ENCODE measurements around the gene TMEM17.
A peak's percentile ranks its signal among the peaks of the same experiment; 100 is the strongest.

Gene TMEM17

DNA sequence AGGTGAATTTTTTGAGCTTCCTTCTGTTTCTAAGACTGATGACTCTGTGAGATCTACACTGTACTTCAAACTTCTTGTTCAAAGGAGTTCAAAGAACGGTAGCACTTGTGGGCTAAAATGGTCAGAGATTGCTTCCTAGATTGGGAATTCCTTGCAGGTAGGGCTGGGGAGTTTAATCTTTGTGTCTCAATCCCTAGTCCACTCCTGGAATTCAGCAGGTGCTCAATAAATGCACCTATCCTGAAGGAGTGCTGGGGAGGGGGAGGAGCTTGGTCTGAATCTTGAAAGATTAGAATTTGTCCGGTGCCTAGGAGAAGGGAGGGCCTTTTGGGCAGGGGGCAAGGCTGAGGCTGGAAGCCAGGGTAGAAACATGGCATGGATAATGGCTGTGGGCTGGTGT lies 34.6 kb downstream of the TMEM17 start:
- no peak for DNase-seq

DNA sequence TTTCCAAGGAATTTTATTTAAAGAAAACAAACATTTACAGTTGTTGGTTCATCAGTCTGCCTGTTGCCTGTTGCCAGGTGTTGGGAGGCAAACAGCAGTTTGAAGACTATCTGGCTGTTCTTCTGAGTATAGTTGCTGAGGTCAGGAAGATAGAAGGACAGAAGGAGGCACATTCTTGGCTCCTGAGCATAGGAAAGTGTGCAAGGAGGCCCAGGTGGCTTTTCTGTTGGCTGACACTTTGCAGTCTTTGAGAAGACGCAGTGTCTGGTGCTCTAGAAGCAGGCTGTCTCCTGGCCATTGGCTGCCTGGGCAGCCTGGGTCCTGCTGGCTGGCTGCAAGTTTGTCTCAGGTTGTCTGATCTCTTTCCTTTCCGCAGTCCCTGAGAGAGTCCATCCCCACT lies 36.4 kb downstream of the TMEM17 start:
- no peak for DNase-seq

DNA sequence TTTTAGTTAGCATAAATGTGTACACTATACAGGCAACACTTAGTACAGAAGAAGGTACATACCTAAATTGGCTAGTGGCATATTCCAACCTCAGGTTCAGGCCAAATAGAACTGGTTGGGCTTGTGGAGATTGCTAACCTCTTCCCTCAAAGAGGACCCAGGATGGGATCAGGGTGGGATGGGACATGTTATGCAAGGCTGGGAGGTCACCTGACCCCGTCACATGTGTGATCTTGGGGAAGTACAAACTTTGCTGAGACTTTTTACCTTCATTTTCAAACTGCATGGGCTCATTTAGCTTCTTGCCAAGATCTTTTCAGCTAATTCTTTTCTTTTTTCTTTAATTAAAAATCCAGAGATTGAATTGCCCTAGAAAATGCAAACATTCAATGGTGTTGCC lies 36.9 kb downstream of the TMEM17 start:
- no peak for DNase-seq

DNA sequence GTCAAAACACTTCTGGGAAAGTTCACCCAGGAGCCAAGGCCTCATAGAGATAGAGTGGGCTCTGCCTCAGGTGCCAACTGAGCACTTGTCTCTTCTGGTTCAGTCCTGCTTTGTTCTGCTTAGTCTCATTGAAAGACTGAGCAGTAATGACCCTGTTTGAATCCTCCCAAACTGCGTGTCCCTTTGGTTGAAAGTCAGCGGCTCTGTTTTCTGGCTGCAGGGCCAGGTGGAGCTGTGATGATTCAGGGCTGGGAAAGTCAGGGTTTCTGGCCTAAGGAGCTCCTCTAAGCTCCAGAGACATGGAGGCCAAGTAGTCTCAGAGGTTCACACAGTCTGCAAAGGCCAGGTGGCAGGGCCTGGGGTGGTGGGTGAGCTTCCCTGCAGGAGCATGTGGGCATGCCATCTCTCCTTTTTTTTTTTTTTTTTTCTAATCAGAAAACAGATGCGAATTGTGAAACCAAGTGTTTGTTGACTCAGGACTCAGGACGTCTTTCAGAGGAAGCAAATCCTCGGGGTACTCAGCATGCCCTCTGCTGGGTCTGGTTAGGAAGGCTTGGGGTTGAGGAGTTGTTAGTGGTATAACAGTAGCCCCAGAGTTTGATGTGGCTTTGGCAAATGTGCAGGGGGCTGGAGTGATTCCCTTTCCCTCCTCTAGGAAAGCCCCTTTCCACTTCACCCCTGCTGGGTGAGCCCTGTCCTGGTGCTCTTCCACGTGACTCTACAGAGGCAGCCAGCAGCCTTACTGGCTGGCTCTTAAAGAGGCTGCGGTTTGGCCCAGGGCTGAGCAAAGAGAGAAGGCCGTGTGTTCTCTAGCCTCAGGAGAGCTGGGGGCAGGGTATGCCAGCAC lies 38.3 kb downstream of the TMEM17 start:
- no peak for DNase-seq

DNA sequence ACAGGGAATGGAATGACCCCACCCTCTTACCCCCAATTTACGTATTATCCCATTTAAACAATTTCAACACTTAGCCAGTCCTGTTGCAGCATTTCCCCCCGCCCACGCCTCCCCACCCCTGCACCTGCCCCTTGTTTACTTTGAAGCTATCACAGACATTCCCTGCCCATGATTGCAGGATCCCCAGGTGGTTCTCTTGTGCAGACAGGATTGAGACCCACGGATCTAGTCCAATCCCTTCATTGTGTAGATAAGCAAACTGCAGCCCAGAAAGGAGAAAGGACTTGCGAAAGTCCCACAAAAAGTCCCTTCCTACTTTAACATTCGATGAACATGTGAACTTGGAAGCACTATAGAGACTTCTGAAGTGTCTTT lies 38.9 kb downstream of the TMEM17 start:
- DNase-seq: no peak

DNA sequence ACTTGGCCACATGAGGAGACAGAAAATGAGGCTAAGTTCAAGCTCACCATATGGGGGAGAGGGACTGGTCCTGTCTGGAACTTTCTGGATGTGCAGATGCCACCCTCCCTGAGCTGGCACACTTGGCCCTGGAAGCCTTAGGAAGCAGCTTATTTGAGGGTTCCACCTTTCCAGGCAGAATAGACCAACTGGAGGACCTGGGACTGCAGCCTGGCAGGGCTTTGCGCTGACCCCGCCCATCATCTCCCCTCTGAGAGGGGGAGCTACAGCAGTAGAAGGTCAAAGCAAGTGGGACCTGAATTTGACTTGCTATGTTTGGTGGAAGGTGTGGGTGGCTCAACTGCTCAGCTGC lies 39.5 kb downstream of the TMEM17 start:
- no peak for DNase-seq

DNA sequence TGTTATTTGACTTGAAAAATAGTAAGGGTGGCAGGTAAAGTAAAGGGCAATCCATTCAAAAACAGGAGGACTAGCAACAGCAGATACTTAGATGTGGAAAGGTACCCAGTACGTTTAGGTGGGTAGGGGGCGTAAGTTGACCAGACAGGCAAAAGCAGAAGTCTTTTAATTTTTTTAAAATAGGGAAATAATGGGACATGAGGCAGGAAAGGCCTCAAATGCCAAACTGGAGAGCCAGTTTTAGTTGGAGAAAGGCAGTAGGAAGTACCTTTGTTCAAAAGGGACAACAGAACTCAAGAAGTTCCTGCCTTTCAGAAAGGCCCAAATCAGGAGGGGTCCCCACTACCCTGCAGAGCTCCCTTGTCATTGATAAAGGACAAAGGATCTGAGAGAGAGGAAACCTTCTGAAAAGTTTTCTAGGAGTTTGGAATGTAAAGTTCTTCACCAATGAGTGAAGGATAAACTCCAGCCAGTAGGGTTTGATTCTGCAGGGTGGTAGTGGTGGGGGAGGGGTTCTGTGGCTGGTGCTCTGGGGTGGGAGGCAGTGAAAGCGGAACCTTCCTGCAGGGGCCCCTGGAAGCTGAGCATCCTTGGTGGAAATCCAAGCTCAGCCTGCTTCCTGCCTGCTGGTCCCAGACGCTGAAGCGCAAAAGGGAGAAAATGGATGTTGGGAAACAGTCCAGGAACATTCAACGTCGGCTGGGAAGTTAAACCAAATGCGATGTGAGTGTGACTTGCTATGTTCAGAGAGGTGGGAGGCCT lies 40.1 kb downstream of the TMEM17 start:
- no peak for DNase-seq

DNA sequence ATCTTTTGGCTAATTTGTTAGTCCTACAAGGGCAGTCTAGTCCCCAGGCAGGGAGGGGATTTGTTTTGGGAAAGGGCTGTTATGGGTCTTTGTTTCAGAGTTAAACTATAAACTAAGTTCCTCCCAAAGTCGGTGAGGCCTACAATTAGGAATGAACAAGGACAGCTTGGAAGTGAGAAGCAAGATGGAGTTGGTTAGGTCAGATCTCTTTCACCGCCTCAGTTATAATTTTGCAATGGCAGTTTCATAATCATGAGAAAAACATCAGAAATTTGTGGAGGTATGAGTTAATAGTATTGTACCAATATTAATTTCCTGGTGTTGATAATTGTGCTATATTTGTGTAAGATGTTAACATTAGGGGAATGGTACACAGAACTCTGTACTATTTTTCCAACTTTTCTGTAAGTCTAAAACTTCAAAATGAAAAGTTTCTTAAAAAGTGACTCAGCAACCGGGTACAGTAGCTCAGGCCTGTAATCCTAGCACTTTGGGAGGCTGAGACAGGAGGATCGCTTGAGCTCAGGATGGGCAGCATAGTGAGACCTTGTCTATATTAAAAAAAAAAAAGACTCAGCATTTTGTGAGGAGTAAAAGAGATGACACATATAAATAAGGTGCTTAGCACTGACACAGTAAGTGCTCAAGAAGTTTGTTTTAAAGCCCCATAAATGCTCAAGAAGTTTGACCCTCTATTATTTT lies 40.8 kb downstream of the TMEM17 start:
- no peak for DNase-seq

DNA sequence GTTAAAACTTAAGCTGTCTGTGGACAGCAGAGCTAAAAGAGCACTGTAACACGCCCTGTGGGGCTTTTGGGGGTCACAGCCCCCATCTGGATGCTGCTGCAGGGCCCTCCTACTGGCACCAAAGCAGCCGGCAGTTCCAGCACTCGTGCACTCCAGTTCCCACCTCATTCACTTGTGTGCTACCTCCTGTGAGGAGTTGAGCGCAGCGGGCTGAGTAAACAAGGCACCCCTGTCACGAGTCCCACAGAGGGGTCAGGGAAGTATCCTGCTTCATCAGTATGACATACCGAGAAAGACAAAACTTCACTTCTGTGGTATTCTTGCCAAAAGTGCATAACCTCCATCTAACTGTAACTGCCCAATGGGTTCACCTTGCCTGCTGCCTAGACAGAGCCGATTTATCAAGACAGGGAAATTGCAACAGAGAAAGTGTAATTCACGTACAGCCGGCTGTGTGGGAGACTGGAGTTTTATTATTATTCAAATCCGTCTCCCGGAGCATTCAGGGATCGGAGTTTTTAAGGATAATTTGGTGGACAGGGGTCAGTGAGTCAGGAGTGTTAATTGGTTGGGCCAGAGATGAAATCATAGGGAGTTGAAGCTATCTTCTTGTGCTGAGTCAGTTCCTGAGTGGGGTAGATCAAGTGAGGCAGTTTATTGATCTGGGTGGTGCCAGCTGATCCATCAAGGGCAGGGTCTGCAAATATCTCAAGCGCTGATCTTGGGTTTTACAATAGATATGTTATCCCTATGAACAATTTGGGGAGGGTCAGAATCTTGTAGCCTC lies 41.6 kb downstream of the TMEM17 start:
- no peak for DNase-seq

DNA sequence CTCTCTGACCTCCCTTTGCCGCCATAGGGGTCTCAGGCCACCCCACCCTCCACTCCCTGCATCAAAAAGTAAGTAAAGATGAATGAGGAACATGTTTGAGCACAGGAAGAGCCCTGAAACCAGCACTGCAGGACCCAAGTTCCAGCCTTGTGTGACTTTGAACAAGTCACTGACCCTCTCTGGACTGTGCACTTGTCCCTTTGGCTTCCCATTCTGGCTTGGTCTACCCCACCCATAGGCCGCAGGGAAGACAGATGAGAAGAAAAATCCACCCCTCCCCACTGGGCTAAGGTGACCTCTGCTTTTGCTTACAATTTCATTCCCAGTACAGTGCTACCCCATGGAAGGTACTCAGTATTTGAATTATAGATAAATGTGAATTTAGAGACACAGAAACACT lies 43.8 kb downstream of the TMEM17 start:
- DNase-seq: no peak

DNA sequence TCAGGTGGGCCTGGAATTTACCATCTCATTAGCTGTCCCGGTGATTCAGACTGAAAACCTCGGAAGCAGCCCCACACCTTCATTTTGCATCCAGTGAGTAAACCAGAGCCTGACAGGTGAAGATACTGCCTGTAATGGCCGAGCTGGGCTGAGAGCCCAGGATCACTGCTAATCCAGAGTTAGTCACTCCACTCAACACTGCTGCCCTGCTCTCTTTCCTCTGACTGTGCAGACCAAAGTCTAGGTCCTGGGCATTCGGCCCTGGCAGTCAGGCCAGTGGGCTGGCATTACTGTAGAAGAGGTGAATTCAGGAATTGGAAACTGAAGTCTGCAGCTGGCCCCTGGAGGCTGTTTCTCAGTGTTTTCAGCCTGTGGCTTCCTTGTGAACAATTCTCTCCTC lies 44.3 kb downstream of the TMEM17 start:
- DNase-seq: no peak

DNA sequence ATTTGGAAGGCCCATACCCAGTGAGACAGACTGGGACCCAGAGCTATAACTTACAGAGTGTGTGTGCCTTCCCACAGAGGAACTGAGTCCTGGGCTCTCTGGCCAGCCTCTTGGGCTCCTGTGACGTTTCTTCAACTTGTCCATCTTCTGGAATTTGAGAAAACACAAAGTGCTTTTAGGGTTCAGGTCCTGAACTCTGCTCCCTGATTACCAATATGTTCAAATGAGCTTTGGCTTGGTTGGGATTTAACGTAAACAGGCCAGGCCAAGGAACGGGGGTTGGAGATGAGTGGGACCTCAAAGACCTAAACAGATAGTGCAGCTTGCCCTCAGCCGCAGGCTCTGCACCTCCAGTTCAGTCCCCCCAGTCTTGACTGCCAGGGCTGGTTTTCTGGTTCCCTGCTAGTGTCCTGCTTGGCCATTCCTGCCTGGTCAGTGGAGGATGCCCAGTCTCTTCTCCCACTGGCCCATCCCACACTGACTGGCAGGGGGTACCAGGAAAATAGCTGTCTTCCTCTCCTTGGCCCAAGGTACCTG lies 44.9 kb downstream of the TMEM17 start:
- no peak for DNase-seq

DNA sequence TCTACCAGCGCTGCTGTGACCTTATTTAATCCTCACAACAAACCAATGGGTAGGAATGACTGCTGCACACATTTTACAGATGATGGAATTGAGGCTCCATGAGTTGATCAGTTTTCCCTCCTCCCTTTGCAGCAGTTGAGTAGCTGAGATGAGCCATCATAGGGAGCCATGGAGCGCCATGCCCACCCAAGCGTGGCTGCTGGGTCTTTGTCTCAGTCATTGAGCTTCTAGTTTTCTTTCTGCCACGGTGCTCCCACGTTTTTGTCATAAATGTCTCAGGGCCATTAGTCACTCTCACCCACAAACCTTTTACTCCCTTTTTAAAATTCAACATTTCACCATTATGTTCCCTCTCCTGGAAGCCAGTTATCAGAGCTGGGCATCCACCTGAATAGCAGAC lies 45.8 kb downstream of the TMEM17 start:
- DNase-seq: no peak

DNA sequence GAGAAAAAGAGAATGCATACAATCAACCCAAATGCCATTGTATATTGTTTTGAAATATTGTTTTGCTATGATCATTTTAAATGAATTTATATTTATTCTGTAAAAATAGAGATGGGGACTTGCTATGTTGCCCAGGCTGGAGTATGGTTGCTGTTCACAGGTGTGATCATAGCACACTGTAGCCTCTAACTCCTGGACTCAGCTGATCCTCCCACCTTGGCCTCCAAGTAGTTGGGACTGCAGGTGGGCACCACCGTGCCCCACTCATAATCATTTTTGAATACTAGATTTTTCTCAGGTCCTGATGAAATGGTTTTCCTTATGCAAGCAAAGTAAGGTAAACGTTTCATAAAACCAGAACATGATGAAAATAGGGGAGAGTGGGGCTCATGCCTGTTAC lies 46.3 kb downstream of the TMEM17 start:
- DNase-seq: no peak

DNA sequence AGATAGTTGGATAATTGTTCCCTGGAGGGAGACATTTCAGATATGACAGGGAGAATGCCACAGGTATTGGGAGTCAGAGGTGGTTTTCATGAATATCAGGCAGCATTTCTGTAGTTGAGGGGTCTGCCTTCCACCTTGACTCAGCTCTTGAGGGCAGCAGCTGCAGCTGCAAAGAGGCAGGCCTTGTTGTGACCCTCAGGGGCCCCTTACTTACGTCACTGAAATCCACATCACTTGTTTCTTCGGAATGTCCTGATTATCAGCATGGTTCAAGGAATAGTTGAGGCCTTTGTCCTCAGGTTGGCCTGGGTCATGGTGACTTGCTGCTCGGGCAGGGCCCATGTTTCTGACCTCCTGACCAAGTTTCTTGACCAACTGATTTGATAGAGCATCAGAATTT lies 46.9 kb downstream of the TMEM17 start:
- DNase-seq: no peak

DNA sequence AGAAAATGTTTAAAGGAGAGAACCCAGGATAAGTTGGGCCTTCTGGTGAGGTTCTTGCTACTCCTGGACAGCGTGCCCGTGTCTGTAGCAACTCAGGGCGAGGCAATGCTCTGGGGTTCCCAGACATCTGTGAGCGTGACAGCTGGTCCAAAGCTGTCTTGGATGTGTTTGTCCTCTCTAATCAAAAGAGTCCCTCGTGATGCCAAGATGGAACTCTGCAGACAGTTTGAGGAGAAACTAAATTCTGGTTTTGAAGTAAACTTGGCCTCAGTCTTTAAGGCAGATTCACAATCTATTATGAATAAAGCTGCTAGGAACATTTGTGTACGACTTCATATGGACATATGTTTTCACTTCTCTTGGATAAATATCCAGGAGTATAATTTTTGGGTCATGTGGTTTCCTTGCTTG lies 47.3 kb downstream of the TMEM17 start:
- DNase-seq: no peak

DNA sequence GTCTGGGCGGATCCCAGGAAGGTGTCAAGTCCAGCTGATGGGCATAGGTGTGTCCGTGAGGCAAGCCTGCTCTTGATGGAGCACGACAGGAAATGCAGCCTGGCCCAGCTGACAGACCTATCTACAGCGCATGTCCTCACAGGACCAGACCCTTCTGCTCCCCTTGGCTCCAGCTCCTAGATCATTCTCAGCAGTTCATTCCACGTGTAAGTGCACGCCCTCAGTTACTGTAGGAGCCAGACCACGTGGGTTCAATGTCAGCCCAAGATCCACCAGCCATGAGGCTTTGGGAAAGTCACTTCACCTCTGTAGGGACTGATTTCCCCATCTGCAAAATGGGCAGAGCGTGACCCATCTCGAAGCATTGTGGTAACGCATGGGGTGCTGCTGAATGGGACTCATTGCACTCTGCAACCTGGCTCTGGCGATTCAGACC lies 47.8 kb downstream of the TMEM17 start:
- DNase-seq: no peak

DNA sequence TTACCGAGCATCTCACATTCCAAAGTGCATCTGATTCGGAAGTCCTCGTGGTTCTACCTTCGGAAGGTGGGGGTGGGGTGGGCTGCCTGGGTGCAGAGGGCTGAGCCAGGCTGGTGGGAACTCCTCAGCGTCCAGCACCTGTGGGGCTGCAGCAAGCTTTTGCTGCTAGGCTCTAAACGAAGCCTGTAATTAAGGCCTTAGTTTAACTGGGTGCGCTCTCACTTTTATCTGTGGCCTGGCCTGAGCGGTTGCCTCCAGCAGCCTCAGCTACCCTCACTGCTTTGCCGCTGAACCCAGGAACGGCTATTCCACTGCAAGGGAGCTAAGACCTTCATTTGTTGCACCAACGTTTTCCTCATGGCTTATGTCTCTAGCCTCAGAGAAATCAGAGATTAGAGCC lies 48.4 kb downstream of the TMEM17 start:
- DNase-seq: no peak

DNA sequence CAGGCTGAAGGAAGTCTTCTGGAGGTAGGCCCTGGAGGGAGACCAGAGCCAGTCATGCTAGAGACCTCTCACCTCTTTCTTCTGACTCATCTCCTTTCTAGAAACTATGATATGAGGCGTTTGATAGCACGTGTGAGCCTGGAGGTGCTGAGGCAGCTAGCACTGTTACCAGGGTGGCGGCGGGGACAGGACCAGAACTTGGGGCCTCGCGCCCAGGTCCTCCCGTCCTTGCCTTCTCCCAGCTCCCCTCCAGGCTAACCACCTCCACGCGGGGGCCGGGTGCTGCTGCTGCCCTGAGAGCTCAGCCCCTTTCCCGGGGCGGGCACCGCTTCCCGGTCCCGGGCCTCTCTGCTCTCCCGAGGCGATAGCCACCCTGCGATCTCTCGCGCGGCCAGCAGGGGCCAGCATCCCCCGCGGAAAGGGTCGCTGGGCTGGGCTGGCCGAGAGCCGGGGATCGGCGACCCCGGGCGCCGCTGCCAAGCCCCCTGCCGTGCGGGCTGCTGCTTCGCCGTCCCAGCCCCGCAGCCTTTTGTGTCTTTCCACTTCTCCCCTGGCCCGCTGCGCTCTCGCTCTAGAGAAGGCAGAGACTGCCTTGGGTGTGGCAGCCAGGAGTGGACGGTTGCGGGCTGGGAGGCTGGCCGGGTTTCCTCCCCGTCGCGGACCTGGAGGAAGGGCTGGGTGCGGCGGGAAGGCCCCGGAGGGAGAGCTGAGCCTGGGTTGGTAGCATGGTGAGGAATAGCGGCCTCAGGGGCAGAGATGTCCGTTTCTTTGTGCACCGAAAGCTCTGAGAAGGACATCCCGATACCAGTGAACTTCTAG lies 49.1 kb downstream of the TMEM17 start:
- DNase-seq: peak; percentile 85

DNA sequence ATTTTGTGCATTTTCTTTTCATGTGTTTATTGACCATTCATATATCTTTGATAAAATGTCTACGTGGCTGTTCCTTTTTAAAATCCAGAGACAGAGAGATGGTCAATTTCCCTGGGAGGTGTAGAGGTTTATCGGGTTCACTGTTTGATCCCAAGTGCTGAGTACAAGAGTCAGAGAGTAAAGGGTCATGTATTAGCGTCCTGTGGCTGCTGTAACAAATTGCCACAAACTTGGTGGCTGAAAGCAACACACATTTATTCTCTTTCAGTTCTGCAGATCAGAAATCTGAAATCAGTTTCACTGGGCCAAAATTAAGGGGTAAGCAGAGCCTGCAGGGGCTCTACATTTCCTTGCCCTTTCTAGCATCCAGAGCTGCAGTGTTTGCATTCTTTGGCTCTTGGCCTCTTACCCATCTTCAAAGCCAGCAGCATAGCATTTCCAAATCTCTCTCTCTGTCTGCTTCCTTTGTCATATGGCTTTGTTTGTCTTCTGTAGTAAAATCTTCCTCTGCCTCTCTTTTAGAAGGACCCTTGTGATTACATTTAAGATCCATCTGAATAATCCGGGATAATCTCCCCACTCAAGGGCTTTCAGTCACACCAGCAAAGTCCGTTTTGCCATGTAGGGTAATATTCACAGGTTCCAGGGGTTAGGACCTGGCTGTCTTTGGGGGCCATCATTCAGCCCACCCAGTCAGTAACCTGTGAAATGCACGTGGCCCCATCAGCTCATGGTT lies 49.9 kb downstream of the TMEM17 start:
- DNase-seq: no peak

DNA sequence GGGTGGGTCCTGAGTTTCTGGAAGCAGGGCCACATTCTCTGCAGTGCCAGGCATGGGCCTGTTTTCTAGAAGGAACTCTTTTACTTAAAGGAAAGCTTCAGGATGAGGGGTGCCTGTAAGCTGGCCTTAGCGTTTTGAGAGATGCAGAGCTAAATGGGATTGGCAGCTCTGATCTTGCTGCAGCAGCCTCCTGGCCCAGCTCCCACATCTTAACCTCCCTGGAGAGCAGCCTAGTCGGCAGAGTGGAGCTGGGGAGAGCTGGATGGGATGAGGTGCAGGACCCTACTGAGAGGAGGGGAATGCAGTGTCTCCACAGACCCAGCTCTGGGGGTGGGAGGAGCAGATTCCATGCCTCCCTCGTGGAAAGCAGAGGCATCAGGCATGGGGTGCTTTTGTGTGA lies 52.0 kb downstream of the TMEM17 start:
- no peak for DNase-seq
